GM23338 (cell line): ENCODE data around the gene BDP1. TPM values are rescaled to one million over a fixed set of nuclear protein-coding genes. Genes with fewer than 3 reads are reported as not detected.

Experiments used
- ATAC-seq: fragments of 200-7000 bp; cut with Tn5 transposase; 3 replicates; pipeline ENCODE4 v1.9.1; 2020
- DNase-seq: peaks from one replicate; pipeline ENCODE4 v3.0.0-alpha.2; 2015; ENCODE audit warnings: low spot score
- H2AFZ ChIP-seq: fragments of 200-600 bp; sonication (generic); 2 replicates; pipeline ENCODE4 v1.8.0; 2016; ENCODE audit warnings: antibody characterized with exemption, mild to moderate bottlenecking, moderate library complexity
- H3F3A ChIP-seq: fragments of 200-600 bp; sonication (generic); replicated peaks from 2 replicates; pipeline ENCODE4 v1.8.0; 2017; ENCODE audit warnings: antibody characterized with exemption, mixed run types, low read depth
- H3K27ac ChIP-seq: fragments of 200-600 bp; sonication (generic); 2 replicates; pipeline ENCODE4 v1.6.1; 2016; ENCODE audit warnings: low read depth
- H3K27me3 ChIP-seq: fragments of 200-600 bp; sonication (generic); 2 replicates; pipeline ENCODE4 v1.8.0; 2016; ENCODE audit warnings: mild to moderate bottlenecking, mixed run types, moderate library complexity; ENCODE audit not compliant: insufficient read depth
- H3K36me3 ChIP-seq: fragments of 200-600 bp; sonication (generic); 2 replicates; pipeline ENCODE4 v1.8.0; 2016; ENCODE audit warnings: mild to moderate bottlenecking; ENCODE audit not compliant: insufficient read depth
- H3K4me1 ChIP-seq: fragments of 200-600 bp; sonication (generic); 2 replicates; pipeline ENCODE4 v1.8.0; 2016; ENCODE audit warnings: mild to moderate bottlenecking, moderate library complexity; ENCODE audit not compliant: insufficient read depth
- H3K4me2 ChIP-seq: fragments of 200-600 bp; sonication (generic); 2 replicates; pipeline ENCODE4 v1.7.1; 2017; ENCODE audit warnings: mixed run types
- H3K4me3 ChIP-seq: fragments of 200-600 bp; sonication (generic); 2 replicates; pipeline ENCODE4 v1.6.1; 2016; ENCODE audit warnings: mixed run types
- H3K79me2 ChIP-seq: fragments of 200-600 bp; sonication (generic); replicated peaks from 2 replicates; pipeline ENCODE4 v1.8.0; 2017; ENCODE audit warnings: mild to moderate bottlenecking; ENCODE audit not compliant: insufficient read depth
- H3K9me2 ChIP-seq: fragments of 200-600 bp; sonication (generic); 2 replicates; pipeline ENCODE4 v1.8.0; 2017; ENCODE audit not compliant: insufficient read depth
- H4K20me1 ChIP-seq: fragments of 200-600 bp; sonication (generic); replicated peaks from 2 replicates; pipeline ENCODE4 v1.8.0; 2017; ENCODE audit warnings: mild to moderate bottlenecking; ENCODE audit not compliant: insufficient read depth
- H3K27ac Mint-ChIP-seq: 2 replicates; pipeline ENCODE4 v1.8.0; 2020; ENCODE audit warnings: inconsistent platforms, mild to moderate bottlenecking, moderate library complexity, mixed read lengths
- H3K27me3 Mint-ChIP-seq: 3 replicates; pipeline ENCODE4 v1.8.0; 2022; ENCODE audit warnings: low read depth, mild to moderate bottlenecking, moderate library complexity, mixed read lengths, inconsistent platforms; ENCODE audit not compliant: insufficient read depth, poor library complexity
- H3K36me3 Mint-ChIP-seq: 3 replicates; pipeline ENCODE4 v1.8.0; 2021; ENCODE audit warnings: low read depth, mild to moderate bottlenecking, inconsistent platforms, moderate library complexity, mixed read lengths
- H3K4me1 Mint-ChIP-seq: 3 replicates; pipeline ENCODE4 v1.8.0; 2020; ENCODE audit warnings: mild to moderate bottlenecking, inconsistent platforms, mixed read lengths
- H3K4me3 Mint-ChIP-seq: 3 replicates; pipeline ENCODE4 v1.8.0; 2021; ENCODE audit warnings: moderate library complexity, mild to moderate bottlenecking, inconsistent platforms, mixed read lengths
- H3K9me3 Mint-ChIP-seq: 3 replicates; pipeline ENCODE4 v1.8.0; 2020; ENCODE audit warnings: moderate library complexity, mild to moderate bottlenecking, inconsistent platforms, mixed read lengths
- CTCF ChIP-seq, 2 experiments: fragments of 200-600 bp in 1 of 2; sonication (generic) in 1 of 2; conservative IDR thresholded peaks; 2 replicates each; pipeline versions ENCODE4 v1.5.1 to v1.6.1; 2016 to 2017; ENCODE audit warnings: antibody characterized with exemption in 2 of 2, low read depth in 2 of 2, mild to moderate bottlenecking in 2 of 2, moderate library complexity in 1 of 2
- EZH2phosphoT487 ChIP-seq: fragments of 200-600 bp; sonication (generic); IDR thresholded peaks from one replicate; pipeline ENCODE4 v1.8.1; 2018; ENCODE audit warnings: antibody characterized with exemption; ENCODE audit not compliant: unreplicated experiment
- JUNB ChIP-seq: IDR thresholded peaks from one replicate; pipeline ENCODE4 v1.6.1; 2016; ENCODE audit warnings: antibody characterized with exemption; ENCODE audit not compliant: unreplicated experiment
- STAT1 ChIP-seq: IDR thresholded peaks from one replicate; pipeline ENCODE4 v1.6.1; 2016; ENCODE audit warnings: antibody characterized with exemption; ENCODE audit not compliant: unreplicated experiment
- ZNF114 ChIP-seq: fragments of 250-450 bp; sonication (Bioruptor Pico); IDR thresholded peaks from 2 replicates; pipeline ENCODE4 v1.5.0; 2020; ENCODE audit warnings: mild to moderate bottlenecking, moderate library complexity
- polyA plus RNA-seq: library from polyadenylated mRNA; unstranded; fragments of >200 nt; fragmentation: Nextera tagmentation; extraction: Ambion mirVana; gene quantifications from 2 replicates; pipeline ENCODE4 v1.2.1, GENCODE V29; 2016
- total RNA-seq: library from RNA; depleted of rRNA; stranded (reverse); fragments of >200 nt; shearing (Covaris generic); gene quantifications from 2 replicates; pipeline ENCODE4 v1.2.3, GENCODE V29; 2014
- TF ChIP-seq, protein P1 (sequence below): IDR thresholded peaks from one replicate; pipeline ENCODE4 v1.6.1; 2018; ENCODE audit warnings: antibody characterized with exemption; ENCODE audit not compliant: unreplicated experiment
- TF ChIP-seq, protein P2 (sequence below): IDR thresholded peaks from 2 replicates; pipeline ENCODE4 v1.6.1; 2016; ENCODE audit warnings: antibody characterized with exemption
- TF ChIP-seq, protein P3 (sequence below): fragments of 250-450 bp; sonication (Bioruptor Pico); IDR thresholded peaks from 2 replicates; pipeline ENCODE4 v1.5.0; 2020; ENCODE audit warnings: mild to moderate bottlenecking, moderate library complexity

BDP1 gene
- total and polyA plus RNA-seq, 2 experiments from 2014 or later: 41.8 to 54.4 TPM

- TF ChIP-seq, protein P1, sequence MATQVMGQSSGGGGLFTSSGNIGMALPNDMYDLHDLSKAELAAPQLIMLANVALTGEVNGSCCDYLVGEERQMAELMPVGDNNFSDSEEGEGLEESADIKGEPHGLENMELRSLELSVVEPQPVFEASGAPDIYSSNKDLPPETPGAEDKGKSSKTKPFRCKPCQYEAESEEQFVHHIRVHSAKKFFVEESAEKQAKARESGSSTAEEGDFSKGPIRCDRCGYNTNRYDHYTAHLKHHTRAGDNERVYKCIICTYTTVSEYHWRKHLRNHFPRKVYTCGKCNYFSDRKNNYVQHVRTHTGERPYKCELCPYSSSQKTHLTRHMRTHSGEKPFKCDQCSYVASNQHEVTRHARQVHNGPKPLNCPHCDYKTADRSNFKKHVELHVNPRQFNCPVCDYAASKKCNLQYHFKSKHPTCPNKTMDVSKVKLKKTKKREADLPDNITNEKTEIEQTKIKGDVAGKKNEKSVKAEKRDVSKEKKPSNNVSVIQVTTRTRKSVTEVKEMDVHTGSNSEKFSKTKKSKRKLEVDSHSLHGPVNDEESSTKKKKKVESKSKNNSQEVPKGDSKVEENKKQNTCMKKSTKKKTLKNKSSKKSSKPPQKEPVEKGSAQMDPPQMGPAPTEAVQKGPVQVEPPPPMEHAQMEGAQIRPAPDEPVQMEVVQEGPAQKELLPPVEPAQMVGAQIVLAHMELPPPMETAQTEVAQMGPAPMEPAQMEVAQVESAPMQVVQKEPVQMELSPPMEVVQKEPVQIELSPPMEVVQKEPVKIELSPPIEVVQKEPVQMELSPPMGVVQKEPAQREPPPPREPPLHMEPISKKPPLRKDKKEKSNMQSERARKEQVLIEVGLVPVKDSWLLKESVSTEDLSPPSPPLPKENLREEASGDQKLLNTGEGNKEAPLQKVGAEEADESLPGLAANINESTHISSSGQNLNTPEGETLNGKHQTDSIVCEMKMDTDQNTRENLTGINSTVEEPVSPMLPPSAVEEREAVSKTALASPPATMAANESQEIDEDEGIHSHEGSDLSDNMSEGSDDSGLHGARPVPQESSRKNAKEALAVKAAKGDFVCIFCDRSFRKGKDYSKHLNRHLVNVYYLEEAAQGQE: no peak
- TF ChIP-seq EZH2phosphoT487 (no peak), ZNF114 (CRISPR knock-in tag) (no peak)
These were observed 2.6 kb upstream of the BDP1 start (continued) for GRCh38 chr5:71452876-71453275.

- Histone ChIP-seq H3K27ac (no peak overlapping the region), H3K4me2 (peak overlapping the region; percentile 76), H2AFZ (peak overlapping the region; percentile 73), H3K27me3 (no peaks in the 10 kb centered on the region), H3K4me3 (peak overlapping the region; percentile 95), H3K9me2 (no peaks in the 10 kb centered on the region), H3K4me1 (no peaks in the 10 kb centered on the region), H3K79me2 (peaks cover 40% of the 10 kb centered on the region), H3K36me3 (peaks cover 16% of the 10 kb centered on the region), H3F3A (no peaks in the 10 kb centered on the region), H4K20me1 (peaks cover 12% of the 10 kb centered on the region)
- H3K9me3 Mint-ChIP-seq: no peaks in the 10 kb centered on the region
- peak overlapping the region; percentile 99 for H3K4me3 Mint-ChIP-seq
- ATAC-seq (no peak), DNase-seq (no peak)
- H3K27me3 Mint-ChIP-seq: peaks cover 6% of the 10 kb centered on the region
- H3K36me3 Mint-ChIP-seq: peaks cover 15% of the 10 kb centered on the region; the same call in 2 of the 3 replicates
- H3K4me1 Mint-ChIP-seq: peaks cover 7% of the 10 kb centered on the region
- H3K27ac Mint-ChIP-seq: peak overlapping the region; percentile 96; the same call in 1 of the 2 replicates
- no peak for TF ChIP-seq JUNB
- TF ChIP-seq, protein P2, sequence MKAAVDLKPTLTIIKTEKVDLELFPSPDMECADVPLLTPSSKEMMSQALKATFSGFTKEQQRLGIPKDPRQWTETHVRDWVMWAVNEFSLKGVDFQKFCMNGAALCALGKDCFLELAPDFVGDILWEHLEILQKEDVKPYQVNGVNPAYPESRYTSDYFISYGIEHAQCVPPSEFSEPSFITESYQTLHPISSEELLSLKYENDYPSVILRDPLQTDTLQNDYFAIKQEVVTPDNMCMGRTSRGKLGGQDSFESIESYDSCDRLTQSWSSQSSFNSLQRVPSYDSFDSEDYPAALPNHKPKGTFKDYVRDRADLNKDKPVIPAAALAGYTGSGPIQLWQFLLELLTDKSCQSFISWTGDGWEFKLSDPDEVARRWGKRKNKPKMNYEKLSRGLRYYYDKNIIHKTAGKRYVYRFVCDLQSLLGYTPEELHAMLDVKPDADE: no peak
- no peak for TF ChIP-seq STAT1
- TF ChIP-seq, protein P1: no peak
- TF ChIP-seq CTCF (conservative IDR thresholded peaks at IDR 0.05; ENCODE audit: low read depth in 2 of 2): no peak
- TF ChIP-seq, protein P3, sequence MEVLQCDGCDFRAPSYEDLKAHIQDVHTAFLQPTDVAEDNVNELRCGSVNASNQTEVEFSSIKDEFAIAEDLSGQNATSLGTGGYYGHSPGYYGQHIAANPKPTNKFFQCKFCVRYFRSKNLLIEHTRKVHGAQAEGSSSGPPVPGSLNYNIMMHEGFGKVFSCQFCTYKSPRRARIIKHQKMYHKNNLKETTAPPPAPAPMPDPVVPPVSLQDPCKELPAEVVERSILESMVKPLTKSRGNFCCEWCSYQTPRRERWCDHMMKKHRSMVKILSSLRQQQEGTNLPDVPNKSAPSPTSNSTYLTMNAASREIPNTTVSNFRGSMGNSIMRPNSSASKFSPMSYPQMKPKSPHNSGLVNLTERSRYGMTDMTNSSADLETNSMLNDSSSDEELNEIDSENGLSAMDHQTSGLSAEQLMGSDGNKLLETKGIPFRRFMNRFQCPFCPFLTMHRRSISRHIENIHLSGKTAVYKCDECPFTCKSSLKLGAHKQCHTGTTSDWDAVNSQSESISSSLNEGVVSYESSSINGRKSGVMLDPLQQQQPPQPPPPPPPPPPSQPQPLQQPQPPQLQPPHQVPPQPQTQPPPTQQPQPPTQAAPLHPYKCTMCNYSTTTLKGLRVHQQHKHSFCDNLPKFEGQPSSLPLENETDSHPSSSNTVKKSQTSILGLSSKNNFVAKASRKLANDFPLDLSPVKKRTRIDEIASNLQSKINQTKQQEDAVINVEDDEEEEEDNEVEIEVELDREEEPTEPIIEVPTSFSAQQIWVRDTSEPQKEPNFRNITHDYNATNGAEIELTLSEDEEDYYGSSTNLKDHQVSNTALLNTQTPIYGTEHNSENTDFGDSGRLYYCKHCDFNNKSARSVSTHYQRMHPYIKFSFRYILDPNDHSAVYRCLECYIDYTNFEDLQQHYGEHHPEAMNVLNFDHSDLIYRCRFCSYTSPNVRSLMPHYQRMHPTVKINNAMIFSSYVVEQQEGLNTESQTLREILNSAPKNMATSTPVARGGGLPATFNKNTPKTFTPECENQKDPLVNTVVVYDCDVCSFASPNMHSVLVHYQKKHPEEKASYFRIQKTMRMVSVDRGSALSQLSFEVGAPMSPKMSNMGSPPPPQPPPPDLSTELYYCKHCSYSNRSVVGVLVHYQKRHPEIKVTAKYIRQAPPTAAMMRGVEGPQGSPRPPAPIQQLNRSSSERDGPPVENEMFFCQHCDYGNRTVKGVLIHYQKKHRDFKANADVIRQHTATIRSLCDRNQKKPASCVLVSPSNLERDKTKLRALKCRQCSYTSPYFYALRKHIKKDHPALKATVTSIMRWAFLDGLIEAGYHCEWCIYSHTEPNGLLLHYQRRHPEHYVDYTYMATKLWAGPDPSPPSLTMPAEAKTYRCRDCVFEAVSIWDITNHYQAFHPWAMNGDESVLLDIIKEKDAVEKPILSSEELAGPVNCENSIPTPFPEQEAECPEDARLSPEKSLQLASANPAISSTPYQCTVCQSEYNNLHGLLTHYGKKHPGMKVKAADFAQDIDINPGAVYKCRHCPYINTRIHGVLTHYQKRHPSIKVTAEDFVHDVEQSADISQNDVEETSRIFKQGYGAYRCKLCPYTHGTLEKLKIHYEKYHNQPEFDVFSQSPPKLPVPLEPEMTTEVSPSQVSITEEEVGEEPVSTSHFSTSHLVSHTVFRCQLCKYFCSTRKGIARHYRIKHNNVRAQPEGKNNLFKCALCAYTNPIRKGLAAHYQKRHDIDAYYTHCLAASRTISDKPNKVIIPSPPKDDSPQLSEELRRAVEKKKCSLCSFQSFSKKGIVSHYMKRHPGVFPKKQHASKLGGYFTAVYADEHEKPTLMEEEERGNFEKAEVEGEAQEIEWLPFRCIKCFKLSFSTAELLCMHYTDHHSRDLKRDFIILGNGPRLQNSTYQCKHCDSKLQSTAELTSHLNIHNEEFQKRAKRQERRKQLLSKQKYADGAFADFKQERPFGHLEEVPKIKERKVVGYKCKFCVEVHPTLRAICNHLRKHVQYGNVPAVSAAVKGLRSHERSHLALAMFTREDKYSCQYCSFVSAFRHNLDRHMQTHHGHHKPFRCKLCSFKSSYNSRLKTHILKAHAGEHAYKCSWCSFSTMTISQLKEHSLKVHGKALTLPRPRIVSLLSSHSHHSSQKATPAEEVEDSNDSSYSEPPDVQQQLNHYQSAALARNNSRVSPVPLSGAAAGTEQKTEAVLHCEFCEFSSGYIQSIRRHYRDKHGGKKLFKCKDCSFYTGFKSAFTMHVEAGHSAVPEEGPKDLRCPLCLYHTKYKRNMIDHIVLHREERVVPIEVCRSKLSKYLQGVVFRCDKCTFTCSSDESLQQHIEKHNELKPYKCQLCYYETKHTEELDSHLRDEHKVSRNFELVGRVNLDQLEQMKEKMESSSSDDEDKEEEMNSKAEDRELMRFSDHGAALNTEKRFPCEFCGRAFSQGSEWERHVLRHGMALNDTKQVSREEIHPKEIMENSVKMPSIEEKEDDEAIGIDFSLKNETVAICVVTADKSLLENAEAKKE (CRISPR knock-in tag): no peak
These were observed 538 bp upstream of the BDP1 start for GRCh38 chr5:71454913-71455312.
